ENCODE results near the gene ZDHHC18.

ZDHHC18 gene

GRCh38 chr1:26900001-26900814 is 73.7 kb downstream of the ZDHHC18 start, which contains the start of gene GPATCH3:
Gene GPATCH3 (minus strand): TSS chr1:26900467. CDS start chr1:26900442, 25 bp downstream.
- Histone ChIP-seq H3K79me2 (ENCODE audit: low read length) (peaks cover 36% of the 10 kb centered on the region), H3K27me3 (replicated peaks; ENCODE audit: insufficient read depth, low read length) (no peaks in the 10 kb centered on the region)

GRCh38 chr1:26900815-26901511 is 74.5 kb downstream of the ZDHHC18 start:
- H3K4me3 ChIP-seq (ENCODE audit: low read length) = peak overlapping the region; percentile 87
- H3K27ac ChIP-seq (ENCODE audit: low read length) = peak overlapping the region; percentile 68; the same call in 1 of the 2 replicates

More at GRCh38 chr1:26900001-26900814, 73.7 kb downstream of the ZDHHC18 start, which contains the start of gene GPATCH3:
- peak within 1 kb of the TSS; percentile 68 for H3K27ac ChIP-seq (ENCODE audit: low read length)
- H3K9ac ChIP-seq (ENCODE audit: low read length) = peak within 1 kb of the TSS; percentile 88
- no peaks in the 10 kb centered on the region for H3K9me3 ChIP-seq (replicated peaks; ENCODE audit: insufficient read depth, low read length)
- H3K4me2 ChIP-seq (ENCODE audit: low read depth, low read length) = peak within 1 kb of the TSS; percentile 75
- peaks cover 8% of the 10 kb centered on the region for H3K4me1 ChIP-seq (ENCODE audit: low read length)
- peak; percentile 91 for DNase-seq
- H3K4me3 ChIP-seq (ENCODE audit: low read length) = peak within 1 kb of the TSS; percentile 87
- no peaks in the 10 kb centered on the region for H3K9me2 ChIP-seq (replicated peaks; ENCODE audit: insufficient read depth, low read length)
- TF ChIP-seq EZH2phosphoT487 (IDR thresholded peaks at IDR 0.05; ENCODE audit: low read length) (no peak), CTCF (IDR thresholded peaks at IDR 0.05; ENCODE audit: low read length) (no peak), EZH2 (optimal IDR thresholded peaks at IDR 0.05; ENCODE audit: low read depth, low read length) (no peak)
- no peaks in the 10 kb centered on the region for H4K20me1 ChIP-seq (ENCODE audit: insufficient read depth, low read length)
- H3K36me3 ChIP-seq (replicated peaks; ENCODE audit: insufficient read depth, low read length) = no peaks in the 10 kb centered on the region; the same call in 1 of the 2 replicates
- H3F3A ChIP-seq (ENCODE audit: insufficient read depth, low read length) = peaks cover 4% of the 10 kb centered on the region; the same call in 1 of the 2 replicates
- H2AFZ ChIP-seq (ENCODE audit: low read length) = peak within 1 kb of the TSS; percentile 85

More at GRCh38 chr1:26900815-26901511, 74.5 kb downstream of the ZDHHC18 start:
- DNase-seq = no peak
- no peaks in the 10 kb centered on the region for H3K9me3 ChIP-seq (replicated peaks; ENCODE audit: insufficient read depth, low read length)
- H3K27me3 ChIP-seq (replicated peaks; ENCODE audit: insufficient read depth, low read length) = no peaks in the 10 kb centered on the region
- H3K36me3 ChIP-seq (replicated peaks; ENCODE audit: insufficient read depth, low read length) = no peaks in the 10 kb centered on the region; the same call in 1 of the 2 replicates
- peaks cover 8% of the 10 kb centered on the region for H3K4me1 ChIP-seq (ENCODE audit: low read length)
- no peaks in the 10 kb centered on the region for H4K20me1 ChIP-seq (ENCODE audit: insufficient read depth, low read length)
- H3K4me2 ChIP-seq (ENCODE audit: low read depth, low read length) = peak overlapping the region; percentile 75
- H3K9ac ChIP-seq (ENCODE audit: low read length) = peak overlapping the region; percentile 88
- TF ChIP-seq EZH2phosphoT487 (IDR thresholded peaks at IDR 0.05; ENCODE audit: low read length) = no peak
- TF ChIP-seq CTCF (IDR thresholded peaks at IDR 0.05; ENCODE audit: low read length) = no peak
- no peak for TF ChIP-seq EZH2 (optimal IDR thresholded peaks at IDR 0.05; ENCODE audit: low read depth, low read length)
- H3K9me2 ChIP-seq (replicated peaks; ENCODE audit: insufficient read depth, low read length) = no peaks in the 10 kb centered on the region
- peak overlapping the region; percentile 85 for H2AFZ ChIP-seq (ENCODE audit: low read length)
- peaks cover 36% of the 10 kb centered on the region for H3K79me2 ChIP-seq (ENCODE audit: low read length)
- H3F3A ChIP-seq (ENCODE audit: insufficient read depth, low read length) = peaks cover 4% of the 10 kb centered on the region; the same call in 1 of the 2 replicates
